ENCODE results near the gene ARHGEF39.

Gene ARHGEF39

GRCh38 chr9:35691334-35691650 is 26.3 kb upstream of the ARHGEF39 start:
- no peak for DNase-seq (ENCODE audit: low read depth in 2 of 2)

GRCh38 chr9:35690614-35691333 is 25.8 kb upstream of the ARHGEF39 start:
- DNase-seq (ENCODE audit: low read depth in 2 of 2): peak in 1 of 2 donors; percentile 11

- DNase-seq (ENCODE audit: low read depth in 2 of 2): no peak
These were observed 25.3 kb upstream of the ARHGEF39 start for GRCh38 chr9:35690294-35690613.

- DNase-seq (ENCODE audit: low read depth in 2 of 2): no peak
These were observed 24.7 kb upstream of the ARHGEF39 start, which contains the start of gene TPM2 for GRCh38 chr9:35689542-35690293. TSS of gene TPM2 (minus strand) at chr9:35689925. CDS start at chr9:35689817, 108 bp downstream.

- DNase-seq (ENCODE audit: low read depth in 2 of 2): no peak
These were observed 23.9 kb upstream of the ARHGEF39 start for GRCh38 chr9:35688558-35689541.

DNA sequence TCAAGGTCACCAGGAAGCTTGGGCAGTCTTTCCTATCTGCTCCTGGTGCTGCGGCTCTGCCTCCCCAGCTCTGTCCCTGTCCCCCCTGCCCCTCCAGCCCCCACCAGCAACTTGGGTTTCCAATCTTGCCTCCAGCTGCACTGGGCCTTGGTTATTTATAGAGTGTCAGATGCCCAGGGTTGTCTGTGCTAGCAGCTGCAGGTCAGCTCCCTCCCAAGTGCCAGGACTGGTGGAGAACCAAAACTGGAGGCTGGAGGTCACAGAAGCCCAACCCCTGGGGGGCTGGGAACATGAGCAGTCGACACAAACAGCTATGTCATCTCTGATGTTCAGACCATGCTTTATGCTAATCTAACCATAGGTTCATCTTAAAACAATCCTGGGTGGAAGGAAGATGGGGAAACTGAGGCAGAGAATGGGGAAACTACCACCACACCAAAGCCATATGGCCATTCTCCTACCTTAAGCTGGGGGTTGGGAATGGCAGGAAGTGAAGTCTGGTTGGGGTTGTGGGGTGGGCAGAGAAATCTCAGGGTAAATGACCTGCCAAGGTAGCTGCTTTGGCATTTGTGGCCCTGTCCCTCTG is 23.1 kb upstream of the ARHGEF39 start:
- no peak for DNase-seq (ENCODE audit: low read depth in 2 of 2)

DNA sequence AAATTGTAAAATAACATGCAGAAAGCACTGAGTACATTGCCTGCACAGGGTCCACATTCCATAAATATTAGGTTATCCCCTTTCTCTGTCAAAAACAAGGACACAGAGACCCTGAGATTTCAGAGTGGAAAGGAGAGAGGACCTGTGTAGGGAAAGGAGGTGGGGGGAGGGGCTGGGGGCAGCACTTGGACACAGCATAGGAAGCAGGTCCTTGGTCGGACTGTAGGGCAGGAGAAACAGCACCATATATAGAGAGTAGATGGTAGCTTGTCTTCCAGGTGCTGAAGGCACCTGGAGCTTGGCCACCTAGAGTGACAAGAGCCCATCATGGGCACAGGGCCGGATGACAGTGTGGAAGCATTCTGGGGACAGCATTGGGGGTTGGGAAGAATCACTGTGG is 22.3 kb upstream of the ARHGEF39 start:
- DNase-seq (ENCODE audit: low read depth in 2 of 2): no peak

DNA sequence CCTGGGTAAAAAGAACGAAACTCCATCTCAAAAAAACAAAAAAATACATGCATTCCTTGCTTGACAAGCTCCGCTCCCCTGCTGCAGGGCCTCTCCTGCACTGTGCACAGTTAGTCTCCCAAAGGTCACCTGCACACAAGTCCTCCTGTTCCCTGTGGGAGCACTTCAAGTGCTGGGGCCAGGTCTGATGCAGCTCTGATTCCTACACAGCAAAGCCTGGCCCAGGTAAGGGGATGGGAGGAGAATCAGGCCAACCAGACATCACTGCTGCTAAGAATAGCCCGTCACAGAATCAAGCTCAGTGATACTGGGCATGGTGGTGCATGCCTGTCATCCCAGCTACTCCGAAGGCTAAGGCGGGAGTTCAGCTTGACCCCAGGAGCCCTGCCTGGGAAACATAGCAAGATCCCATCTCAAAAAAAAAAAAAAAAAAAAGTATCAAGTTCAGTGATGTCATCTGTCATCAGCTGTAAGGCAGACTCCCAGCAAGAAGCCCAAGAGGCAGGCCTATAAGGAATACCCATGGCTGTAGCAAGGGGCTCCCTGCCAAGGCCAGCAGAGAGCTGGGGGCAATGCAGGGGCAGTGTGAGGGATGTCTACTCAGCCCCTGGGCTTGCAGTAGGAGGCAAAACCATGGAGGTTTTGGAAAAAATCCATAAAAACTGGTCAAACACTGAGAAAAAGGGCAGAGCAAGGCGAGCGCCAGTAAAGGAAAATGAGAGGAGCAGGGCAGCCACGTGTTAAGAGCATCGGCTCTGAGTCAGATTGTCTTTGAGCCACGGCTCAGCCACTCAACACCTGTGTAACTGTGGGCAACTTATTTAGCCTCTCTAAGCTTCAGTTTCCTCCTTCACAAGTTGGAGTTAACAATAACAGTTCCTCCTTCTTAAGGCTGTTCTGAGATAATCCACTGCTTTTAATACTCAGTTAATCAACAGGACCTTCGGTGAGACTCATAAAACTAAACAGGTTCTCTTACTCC is 21.5 kb upstream of the ARHGEF39 start:
- no peak for DNase-seq (ENCODE audit: low read depth in 2 of 2)

DNA sequence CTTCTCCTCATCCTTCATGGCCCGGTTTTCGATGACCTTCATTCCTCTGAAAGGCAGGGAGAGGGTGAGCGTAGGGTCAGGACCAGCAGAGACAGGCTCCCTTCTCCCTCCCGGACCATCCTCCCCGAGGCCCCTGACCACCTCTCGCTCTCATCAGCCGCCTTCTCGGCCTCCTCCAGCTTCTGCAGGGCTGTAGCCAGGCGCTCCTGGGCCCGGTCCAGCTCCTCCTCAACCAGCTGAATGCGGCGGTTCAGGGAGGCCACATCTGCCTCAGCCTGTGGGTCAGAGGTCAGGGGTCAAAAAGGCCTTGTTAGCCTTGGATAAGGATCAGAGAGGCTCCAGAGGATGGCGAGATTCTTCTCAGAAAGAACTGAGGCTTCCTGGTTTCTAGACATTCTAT is 20.5 kb upstream of the ARHGEF39 start:
- no peak for DNase-seq (ENCODE audit: low read depth in 2 of 2)

DNA sequence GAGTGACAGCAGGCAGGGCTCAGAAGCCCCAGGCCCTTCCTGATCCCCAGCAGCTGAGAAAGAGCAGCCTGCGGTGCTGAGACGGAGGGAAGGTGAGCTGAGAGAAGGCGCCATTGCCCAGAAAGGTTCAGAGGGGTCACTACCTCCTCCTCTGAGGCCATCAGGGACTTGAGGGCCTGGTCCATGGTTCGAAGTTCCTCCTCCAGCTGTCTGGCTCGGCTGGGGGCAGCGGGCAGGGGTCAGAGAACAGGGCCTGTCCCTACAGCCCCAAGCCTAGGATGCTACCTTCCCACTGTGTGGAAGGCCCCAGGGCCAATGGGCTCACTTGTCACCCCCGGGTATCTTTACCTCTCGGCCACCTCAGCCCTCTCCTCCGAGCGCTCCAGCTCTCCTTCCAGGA is 19.9 kb upstream of the ARHGEF39 start:
- no peak for DNase-seq (ENCODE audit: low read depth in 2 of 2)

DNA sequence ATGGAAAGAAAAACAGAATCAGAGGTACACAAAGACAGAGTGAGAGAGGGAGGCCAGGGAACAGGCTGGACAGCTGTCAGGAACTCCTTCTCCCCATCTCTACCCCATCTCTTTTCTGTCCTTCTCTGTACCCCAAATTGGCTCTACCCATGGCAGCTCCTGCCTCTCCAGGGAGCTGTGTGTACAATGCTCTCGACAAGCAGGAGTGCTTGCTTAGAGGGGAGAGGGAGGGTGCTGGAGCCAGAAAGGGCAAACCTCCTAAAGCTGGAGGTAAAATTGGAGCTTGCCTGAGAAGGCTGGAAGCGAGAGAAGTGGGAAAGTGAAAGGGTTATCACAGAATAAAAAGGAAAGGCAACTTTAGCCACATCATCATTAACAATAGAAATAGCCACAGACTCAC is 18.3 kb upstream of the ARHGEF39 start:
- no peak for DNase-seq (ENCODE audit: low read depth in 2 of 2)

- DNase-seq (ENCODE audit: low read depth in 2 of 2): no peak
These were observed 17.7 kb upstream of the ARHGEF39 start for GRCh38 chr9:35682520-35683315.

GRCh38 chr9:35682051-35682450 is 17.1 kb upstream of the ARHGEF39 start:
- no peak for DNase-seq (ENCODE audit: low read depth in 2 of 2)

DNA sequence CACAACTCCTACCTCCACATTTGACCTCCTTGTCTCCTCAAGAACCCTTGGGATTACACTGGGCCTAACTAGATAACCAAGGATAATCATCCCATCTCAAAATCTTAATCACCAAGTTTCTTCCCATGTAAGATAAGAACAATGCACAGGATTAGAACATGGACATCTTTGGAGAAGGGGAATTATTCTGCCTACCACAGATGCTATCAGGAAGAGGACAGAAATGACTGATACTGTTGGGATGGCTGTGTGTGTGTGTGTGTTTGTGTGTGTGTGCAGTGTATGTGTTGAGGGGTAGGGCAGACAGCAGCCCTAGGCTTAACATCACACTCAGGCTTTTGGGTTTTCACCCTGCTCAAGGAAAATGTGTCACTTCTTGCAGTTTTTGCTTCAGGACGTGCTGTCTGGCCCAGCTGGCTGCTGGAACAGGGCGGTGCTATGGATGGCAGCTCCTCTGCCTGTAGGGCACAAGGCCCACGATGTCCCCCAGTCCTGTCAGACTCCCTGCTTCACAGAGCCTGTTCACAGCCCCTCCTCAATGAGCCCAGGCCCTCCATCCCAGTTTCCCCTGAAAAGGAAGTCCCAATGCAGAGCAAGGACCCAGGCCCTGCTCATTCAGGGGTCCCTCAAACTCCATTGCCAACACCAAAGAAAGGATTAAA is 16.5 kb upstream of the ARHGEF39 start:
- DNase-seq (ENCODE audit: low read depth in 2 of 2): no peak

DNA sequence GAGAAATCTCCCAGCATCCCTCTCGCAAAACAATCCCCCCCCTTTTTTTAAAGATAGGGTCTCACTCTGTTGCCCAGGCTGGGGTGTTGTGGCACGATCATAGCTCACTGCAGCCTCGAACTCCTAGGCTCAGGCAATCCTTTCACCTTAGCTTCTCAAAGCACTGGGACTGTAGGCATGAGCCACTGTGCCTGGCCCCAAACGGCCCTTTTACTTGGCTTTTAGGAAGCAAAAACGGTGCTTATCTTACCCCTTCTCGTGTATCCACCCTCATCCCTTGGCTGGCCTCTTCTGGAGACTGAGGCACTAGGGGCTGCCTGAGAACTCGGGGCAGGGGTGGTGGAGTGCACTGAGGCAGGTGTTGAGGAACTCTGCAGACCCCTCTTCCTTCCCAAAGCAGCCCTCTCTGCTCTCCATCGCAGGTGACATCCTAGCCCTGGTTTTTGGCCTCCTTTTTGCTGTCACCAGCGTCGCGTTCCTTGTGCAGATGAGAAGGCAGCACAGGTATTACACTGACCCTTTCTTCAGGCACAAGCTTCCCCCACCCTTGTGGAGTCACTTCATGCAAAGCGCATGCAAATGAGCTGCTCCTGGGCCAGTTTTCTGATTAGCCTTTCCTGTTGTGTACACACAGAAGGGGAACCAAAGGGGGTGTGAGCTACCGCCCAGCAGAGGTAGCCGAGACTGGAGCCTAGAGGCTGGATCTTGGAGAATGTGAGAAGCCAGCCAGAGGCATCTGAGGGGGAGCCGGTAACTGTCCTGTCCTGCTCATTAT is 15.5 kb upstream of the ARHGEF39 start:
- no peak for DNase-seq (ENCODE audit: low read depth in 2 of 2)

- no peak for DNase-seq (ENCODE audit: low read depth in 2 of 2)
These were observed 14.9 kb upstream of the ARHGEF39 start for GRCh38 chr9:35679766-35680330.

DNA sequence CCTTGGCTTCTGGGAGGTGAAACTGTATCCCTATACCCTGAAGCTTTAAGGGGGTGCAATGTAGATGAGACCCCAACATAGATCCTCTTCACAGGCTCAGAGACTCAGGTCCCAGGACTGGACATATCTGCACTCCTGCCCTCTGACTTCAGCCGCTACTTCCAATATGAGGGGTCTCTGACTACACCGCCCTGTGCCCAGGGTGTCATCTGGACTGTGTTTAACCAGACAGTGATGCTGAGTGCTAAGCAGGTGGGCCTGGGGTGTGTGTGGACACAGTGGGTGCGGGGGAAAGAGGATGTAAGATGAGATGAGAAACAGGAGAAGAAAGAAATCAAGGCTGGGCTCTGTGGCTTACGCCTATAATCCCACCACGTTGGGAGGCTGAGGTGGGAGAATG is 14.1 kb upstream of the ARHGEF39 start:
- DNase-seq (ENCODE audit: low read depth in 2 of 2): no peak

DNA sequence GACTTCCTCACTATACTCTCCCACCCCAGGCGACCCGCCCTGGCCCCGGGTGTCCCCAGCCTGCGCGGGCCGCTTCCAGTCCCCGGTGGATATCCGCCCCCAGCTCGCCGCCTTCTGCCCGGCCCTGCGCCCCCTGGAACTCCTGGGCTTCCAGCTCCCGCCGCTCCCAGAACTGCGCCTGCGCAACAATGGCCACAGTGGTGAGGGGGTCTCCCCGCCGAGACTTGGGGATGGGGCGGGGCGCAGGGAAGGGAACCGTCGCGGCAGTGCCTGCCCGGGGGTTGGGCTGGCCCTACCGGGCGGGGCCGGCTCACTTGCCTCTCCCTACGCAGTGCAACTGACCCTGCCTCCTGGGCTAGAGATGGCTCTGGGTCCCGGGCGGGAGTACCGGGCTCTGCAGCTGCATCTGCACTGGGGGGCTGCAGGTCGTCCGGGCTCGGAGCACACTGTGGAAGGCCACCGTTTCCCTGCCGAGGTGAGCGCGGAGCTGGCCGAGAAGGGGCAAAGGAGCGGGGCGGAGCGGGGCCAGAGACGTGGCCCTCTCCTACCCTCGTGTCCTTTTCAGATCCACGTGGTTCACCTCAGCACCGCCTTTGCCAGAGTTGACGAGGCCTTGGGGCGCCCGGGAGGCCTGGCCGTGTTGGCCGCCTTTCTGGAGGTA is 10.9 kb upstream of the ARHGEF39 start:
- DNase-seq (ENCODE audit: low read depth in 2 of 2): no peak

All from activated CD8-positive, alpha-beta memory T cell treated with anti-CD3 and anti-CD28 coated beads for 4 hours (primary cell).